ENCODE data around the gene NKPD1.

Gene NKPD1

DNA sequence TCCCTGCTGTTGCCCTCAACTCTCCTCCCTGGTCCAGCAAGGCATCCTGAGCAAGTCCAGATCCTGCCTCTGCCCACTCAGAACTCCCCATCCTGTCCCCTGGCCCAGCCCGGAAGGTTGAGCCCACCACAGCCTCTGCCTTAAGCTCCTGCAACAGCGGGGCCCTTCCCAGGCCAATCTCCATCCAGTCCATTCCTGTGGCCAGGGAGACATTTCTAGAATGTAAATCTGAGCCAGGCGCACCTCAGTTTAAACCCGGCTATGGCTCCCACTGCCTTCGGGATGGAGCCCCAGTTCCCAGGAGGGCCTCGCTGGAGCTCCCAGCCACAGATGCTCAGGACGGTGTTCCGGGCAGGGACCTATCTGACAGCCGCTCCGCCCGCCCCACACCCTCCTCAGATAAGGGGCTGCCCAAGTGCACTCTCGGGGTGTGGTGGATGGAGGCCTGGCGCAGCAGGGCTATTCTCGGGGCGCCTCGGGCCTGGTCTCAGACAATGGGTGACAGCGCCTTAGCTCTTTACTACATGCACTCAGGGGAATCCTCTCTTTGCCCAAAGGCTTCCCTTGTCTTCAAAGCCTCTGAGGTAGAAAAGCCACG is 11.9 kb upstream of the NKPD1 start:
- no peak for DNase-seq (ENCODE audit: low spot score)
- peak; percentile 5 for FAIRE-seq

DNA sequence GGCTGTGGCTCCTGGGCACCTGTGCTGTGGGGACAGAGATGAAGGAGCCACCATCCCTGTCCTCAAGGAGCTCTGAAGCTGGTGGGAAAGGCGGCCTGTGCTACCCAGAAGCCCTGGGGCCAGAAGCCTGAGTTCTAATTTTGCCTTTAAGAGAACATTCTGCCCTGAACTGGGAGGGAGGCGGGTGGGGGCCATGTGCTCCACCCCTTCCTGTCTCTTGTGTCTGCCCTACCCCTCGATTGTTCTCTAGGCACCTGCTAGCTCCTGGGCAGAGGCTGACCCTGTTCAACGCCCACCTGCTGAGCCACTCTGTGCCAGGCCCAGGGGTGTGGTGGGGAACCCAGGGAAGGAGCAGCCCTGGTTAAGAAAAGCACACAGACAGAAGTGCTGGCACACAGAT is 11.4 kb upstream of the NKPD1 start:
- no peak for FAIRE-seq
- DNase-seq (ENCODE audit: low spot score): no peak

DNA sequence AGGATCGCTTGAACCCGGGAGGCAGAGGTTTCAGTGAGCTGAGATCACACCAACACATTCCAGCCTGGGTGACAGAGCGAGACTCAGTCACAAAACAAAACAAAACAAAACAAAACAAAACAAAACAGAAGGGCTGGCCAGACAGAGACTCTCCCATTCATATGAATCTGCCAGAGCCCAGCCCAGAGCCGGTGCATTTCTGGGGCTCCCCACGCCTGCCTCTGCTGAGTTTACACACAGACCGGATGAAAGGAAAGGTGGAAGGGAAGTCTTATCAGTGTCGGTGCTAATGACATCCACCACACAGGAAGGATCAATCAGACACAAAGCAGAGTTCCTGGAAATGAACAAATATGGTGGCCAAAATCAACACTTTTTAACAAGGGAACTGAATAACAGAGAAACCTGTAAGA is 10.4 kb upstream of the NKPD1 start:
- DNase-seq (ENCODE audit: low spot score): no peak
- no peak for FAIRE-seq

DNA sequence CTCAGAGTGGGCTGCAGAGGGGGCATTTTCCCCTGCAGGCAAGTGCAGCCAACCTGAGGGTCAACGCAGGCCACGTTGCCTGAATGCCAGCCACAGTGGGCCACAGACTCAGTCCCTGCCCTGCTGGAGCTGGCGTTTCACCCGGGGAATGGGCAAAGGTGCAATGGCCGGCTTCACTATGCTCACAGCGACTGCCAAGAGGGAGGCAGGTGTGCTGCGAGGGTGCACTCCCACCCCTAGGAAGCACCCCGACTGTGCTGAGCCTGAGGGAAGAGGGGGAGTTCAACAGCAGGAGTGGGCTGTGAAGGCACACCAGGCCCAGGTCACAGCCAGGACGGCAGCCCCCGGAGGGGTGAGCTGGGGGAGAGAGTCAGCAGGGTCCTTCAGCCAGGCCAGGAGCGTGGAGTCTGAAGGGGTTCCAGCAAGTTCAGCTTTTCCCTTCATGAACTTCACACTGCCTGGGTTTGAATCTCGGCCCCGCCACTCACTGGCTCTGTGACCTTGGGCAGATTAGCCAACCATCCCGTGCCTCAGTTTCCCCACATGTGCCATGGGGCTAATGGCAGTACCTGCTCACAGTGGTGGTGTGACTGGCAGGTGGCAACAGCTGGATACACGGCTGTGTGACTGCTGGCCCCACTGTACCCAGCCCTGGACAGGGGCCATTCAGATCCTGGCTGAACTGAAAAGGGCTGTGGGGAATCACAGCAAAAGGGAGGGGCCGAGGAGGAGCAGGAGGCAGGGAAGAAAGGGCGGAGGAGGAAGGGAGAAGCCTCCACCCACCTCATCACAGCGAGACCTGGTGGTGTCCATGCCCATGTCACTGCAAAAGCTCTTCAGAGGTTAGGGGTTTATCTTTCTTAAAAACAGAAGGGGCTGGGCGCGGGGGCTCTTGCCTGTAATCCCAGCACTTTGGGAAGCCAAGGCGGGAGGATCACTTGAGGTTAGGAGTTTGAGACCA is 9.6 kb upstream of the NKPD1 start:
- FAIRE-seq (no peak), DNase-seq (ENCODE audit: low spot score) (no peak)

DNA sequence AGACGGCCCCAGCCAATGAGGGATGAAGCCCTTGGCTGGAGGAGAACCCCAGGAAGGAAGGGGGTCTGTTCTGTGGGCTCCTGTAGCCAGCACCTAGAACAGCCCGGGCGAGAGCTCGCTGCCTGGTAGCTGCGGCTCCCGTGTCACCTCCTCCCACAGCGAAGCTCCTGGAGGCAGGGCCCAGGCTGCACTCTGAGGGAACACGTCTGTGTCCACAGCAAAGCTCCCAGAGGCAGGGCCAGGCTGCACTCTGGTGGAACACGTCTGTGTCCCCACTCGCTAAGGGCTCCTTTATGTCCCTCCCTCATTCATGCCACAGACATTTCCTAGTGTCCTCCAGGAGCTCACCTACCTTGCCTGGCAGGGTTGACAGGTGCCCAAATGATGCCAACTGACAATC is 8.8 kb upstream of the NKPD1 start:
- FAIRE-seq (no peak), DNase-seq (ENCODE audit: low spot score) (no peak)

DNA sequence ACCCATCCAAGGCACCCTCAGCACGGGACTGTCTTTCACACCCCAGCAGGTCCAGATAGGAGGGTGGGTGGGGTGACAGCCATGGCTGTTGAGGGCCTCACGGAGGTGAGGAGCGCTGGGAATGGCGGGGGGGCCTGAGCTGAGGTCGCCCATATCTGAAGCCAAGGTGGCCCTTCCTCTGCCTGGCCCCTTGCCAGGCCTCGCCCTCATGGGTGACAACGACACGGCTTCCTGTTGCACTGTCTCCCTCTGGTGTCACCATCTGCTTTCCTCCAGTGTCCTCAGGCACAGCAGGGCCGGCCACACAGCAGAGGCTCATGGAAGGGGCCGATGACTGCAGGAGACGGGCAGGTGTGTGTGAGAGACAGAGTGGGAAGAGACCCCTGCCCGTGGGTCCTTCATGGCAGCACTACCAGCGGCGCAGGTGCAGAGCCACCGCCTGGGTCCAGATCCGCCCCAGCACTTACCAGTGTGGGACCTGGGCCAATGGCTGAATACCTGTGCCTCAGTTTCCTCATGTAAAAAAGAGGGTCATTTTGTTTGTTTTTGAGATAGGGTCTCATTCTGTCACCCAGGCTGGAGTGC is 8.1 kb upstream of the NKPD1 start:
- DNase-seq (ENCODE audit: low spot score) (no peak), FAIRE-seq (no peak)

DNA sequence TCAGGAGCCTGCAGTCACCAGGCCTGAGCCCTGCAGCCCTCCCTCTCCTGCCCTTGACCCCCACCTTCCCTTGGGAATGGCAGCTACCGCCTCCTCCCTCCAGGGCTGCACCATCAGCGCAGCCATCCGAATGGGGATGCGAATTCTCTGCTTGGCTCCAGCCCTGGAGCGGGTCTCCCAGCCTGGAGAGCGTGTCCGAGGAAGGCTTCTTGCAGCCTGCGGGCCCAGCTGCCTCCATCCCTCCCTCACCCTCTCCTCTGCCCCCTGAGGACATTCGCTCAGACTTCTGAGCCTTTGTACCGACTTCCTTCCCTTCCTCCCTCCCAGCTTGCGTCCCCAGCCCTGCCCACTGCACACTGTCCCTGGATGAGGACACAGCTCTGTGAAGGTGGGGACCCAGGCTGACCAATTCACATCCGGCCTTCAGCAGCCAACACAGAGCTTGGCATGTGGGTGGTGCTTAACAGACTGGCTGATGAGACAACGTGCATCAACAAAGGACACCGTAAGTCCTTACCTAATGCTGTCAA is 6.0 kb upstream of the NKPD1 start:
- no peak for FAIRE-seq
- no peak for DNase-seq (ENCODE audit: low spot score)

DNA sequence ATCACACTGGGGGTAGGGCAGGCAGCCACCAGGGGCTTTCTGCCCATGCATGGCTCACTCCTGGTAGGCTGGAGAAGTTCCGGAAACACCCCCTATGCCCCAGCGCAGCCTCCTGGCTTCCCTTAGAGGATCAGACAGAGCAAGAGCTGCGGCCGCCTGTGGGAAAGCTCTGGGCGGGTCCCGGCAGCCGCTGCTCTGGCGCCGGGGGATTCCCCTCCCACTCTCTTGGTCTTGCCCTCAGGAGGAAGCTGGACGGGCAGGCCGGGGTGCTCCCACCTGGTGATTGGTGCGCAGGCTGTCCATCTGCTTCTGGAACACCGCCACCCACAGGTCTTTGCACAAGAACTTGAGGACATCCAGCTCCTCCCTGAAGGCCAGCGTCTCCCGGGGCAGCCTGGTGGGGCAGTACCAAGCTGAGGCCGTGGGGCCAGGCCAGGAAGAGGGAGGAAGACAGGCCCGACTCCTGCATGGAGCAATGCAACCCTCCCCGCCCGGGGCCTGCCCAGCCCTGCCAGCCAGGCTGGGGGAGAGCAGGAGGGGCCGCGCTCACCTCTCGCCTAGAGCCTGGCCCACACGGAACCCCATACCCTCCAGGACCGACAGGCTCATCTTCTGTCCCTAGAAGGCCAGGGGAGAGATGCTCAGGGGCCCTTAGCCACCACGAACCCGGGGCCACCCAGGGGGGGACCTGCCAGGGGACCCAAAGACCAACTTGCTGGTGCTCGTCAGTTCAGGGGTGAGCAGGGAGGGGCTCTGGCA is 4.0 kb upstream of the NKPD1 start:
- FAIRE-seq: no peak
- no peak for DNase-seq (ENCODE audit: low spot score)

DNA sequence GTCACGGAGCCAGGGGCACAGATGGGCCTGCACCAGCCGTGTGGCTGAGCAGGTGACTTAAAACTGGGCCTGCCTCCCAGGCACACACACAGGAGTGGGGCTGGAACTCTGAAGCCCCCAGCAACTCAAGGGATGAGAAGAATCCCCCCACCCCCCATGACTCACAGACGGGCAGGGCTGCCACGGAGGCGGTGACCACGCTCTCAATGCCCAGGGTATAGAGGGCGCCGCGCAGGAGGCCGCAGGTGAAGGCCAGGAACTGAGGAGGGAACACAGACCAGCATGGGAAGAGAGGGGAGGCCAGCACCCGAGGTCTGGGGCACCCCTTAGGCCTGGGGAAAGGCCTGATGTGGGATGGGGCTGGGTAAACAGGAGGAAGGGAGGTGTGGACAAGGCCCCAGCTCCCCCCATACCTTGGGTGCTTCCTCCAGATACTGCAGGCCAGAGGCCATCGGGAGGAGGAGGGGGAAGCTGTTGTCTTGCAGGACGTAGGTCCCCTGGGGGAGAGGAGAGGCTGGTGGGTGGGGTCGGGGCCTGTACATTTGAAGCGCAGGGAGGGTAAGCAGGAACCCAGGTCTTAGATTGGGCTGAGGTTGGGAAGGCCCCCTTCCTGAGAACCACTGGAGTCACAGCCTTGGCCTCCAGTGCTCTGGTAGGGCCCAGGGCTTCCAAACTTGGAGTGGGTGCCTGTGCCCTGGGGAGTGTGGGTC is 3.1 kb upstream of the NKPD1 start:
- no peak for DNase-seq (ENCODE audit: low spot score)
- no peak for FAIRE-seq

DNA sequence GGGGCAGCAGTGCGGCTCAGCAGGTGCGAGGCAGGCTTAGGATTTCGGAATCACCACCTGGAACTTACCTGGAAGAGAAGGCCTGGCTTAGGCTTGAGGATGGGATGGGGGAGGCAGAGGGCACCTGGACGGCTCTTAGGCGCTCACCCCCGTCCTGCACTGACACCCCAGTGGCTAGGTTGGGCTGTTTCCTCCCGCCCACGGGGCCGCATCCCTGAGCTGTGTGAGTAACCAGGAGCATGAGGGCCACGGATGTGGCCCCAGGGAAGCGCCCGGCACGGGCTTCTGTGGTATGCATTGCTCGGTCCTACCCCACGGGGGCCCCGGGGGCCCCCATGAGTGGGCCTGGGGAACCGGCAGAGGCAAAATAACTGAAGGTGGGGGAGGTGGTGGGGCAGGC is 2.4 kb upstream of the NKPD1 start:
- no peak for DNase-seq (ENCODE audit: low spot score)
- no peak for FAIRE-seq

DNA sequence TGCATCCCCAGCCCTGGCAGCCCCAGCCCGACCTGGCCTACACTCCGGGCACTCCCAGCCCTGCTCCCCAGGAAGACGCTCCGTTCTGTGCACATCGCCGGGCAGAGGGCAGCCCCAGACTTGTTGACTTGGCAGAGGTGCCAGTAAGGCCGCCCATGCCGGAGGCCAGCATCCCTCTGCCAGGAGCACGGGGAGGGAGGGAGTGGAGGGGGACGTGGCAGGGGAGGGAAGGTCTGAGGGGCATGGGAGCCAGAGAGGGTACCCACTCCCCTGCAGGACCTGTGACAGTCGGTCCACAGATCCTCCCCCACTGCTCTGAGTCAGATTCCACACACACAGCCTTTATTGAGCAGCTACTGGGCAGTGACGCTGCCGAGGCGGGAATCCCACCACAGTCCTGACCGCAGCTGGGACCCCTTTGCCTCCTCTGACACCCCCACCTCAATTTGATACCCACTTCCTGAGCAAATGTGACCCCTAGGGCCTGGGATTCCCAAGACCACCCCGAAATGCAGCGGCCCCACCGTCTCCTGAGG is 1.9 kb upstream of the NKPD1 start:
- FAIRE-seq: no peak
- DNase-seq (ENCODE audit: low spot score): no peak

DNA sequence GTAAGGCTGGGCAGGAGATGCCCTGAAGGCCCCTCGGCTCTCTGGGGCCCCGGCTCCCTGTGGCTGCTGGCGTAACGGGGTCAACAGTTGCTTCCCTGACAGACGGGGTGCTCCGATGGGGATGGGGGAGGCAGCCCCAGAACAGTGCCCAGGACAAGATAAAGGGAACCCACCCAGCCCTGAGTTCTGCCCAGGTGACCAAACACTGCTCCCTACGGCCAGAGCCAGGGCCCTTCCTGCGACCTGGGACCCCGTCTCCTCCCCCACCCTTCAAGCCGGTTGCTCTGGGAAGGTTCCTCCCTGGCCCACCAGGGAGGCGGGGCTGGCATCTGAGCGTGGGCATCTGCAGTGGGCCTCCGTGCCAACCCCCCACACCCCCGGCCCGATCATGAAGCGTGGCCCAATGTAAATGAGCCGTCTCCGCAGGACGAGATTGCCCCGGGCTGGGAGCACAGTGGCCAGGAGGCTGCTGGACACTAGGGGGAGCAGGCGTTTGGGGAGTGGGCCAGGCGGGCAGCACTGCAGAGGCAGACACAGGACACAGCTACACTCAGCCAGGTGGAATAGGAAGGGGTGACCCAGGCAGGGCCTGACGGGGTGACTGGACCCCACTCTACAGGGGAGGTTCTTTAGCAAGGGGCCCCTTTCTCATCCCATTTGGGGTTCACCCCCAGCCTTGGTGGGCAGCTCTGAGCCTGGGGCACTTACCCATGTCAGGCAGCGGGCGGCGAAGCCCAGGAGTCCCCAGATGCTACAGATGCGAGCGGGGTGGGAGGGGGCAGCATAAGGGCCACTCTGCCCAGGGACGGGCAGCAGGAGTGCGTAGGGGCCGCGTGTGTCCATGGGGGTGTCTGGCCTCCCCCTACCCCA is 1.2 kb upstream of the NKPD1 start:
- FAIRE-seq: peak; percentile 46
- DNase-seq (ENCODE audit: low spot score): peak; percentile 41

DNA sequence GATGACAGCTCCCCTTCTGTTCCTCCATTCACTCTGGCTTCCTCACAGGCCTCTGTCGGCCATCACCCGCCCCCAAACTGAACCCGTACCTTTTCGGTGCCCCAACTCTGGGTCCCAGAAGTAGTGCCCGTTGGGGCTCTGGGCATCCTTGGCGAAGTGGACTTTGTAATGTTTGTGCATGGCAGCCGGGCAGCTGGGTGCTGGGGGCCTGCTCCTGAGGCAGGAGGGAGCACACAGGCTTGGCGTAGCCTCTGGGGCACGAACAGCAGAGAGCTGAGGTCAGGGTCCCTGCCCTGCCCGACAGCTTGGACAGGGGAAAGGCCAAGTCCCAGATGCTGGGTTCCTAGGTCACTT is 834 bp downstream of the NKPD1 start:
- DNase-seq (ENCODE audit: low spot score) (no peak), FAIRE-seq (no peak)

DNA sequence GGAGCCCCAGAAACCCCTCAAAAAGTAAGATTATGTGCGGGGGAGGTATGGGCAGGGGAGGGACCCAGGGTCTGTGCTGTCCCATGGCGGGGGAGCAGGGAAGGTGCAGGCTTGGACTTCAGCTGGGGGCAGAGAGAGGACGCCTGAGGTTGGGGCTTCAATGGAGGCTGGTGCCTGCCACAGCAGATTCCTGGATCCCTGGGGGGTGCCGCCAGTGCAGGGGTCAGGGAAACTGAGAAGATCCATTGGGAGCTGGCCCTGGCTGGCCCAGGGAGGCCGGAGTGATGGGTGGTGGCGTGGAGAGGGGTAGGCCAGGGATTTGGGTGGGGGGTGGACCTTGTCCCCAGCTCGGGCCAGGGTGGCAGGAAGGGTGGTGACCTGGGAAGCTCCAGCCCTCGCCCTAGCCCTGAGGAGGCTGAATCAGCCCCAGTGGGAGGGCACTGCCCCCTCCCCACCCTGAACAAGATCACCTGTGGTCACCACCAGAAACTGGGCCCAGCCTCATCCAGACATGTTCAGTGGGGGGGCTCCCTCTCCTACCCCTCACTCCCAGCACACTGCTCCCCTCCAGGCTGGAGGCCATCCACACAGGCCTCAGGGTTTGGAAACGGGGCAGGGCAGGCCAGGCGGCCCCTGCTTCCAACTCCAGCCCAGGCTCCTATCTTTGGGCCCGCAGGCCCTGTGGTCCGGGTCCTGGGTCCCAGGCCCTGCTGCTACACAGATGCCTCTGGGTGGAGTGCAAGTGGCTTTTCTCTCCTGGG is 1.4 kb downstream of the NKPD1 start:
- no peak for FAIRE-seq

DNA sequence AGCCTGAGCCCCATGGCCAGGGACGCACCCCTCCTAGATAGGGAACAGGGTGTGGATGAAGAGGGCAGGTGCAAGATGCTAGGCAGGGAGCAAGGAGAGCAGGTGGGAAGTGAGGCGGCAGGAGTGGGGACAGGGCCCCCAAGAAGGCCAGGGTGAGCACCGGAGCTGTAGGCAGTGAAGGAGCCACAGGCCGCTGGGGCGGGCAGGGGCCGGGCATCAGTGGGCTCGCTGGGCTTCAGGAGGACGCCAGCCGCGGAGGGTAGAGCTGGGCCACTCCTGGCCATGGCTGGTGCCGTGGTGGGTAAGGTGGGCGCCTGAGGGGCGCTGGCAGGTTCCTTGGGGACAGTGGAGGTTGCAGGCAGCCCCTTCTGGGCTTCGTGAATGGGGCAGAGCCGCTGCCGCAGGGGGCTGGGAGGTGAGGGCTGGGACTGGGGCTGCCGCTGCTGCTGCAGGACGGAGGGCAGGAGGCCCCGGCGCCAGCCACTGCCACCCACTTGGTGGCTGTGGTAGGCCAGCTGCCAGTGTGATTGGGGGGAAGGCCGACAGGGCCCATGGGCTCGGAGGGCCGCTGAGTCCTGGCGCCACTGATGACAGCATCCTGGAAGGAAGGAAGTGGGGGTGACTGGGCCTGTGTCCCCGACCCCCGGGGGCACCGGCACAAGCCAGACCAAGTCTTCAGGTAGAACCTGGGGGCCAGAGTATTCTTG is 2.1 kb downstream of the NKPD1 start:
- DNase-seq (ENCODE audit: low spot score) (no peak), FAIRE-seq (no peak)

More for the DNA sequence above, 1.4 kb downstream of the NKPD1 start:
- DNase-seq (ENCODE audit: low spot score): no peak

DNA sequence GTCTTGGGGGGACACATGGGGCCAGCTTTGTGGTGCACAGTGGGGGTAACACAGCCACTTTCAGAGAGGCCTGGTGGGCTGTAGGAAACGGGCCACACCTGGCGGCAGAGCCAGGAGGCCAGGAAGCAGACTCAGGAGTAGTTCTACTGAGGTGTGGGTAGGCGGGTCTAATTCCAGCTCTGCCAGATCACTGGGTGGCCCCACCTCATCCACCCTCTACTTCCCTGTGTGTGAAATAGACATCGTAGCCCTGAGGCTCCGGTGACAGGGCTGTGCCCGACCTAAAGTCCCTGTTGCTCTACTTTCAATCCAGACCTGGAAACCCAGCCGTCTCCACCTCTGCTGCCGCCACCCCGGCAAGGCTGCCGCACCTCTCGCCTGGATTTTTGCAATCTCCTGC is 4.0 kb downstream of the NKPD1 start:
- DNase-seq (ENCODE audit: low spot score): no peak
- FAIRE-seq: no peak

DNA sequence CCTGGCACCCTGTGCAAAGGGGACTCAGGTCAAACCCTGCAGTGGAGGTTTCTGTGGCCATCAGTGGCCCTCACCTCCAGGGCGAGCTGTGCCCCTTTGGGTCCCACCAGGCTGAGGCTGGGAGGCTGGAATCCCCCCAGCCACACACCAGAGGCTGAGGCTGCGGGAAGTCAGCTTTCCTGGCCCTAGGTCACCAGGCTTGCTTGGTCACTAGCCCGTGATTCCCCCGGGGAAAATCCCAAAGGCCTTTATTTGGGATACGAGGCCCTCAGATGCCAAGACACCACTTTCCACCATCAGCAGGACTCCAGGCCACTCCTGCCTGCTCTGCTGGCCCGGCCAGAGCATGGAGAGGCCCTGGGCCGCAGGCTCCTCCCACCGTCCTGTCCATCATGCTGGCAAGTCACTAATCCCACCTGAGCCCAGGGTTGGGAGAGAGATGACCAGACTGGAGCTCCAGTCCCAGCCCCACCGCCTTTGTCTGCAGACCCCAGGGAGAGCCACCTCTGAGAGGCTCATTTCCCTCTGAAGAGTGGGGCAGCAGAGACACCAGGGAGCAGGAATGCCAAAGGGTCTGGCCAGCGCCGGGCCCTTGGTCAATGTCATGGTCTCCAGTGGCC is 4.7 kb downstream of the NKPD1 start:
- no peak for FAIRE-seq
- DNase-seq (ENCODE audit: low spot score): no peak
